Naive thymus-derived CD4-positive, alpha-beta T cell (primary cell): ENCODE measurements around the gene LPIN3. TPM values are rescaled to one million over a fixed set of nuclear protein-coding genes. Genes with fewer than 3 reads are reported as not detected.
A peak's percentile ranks its signal among the peaks of the same experiment; 100 is the strongest.

Experiments used
- ATAC-seq: fragments of 150-1000 bp; cut with Tn5 transposase; 2 replicates; pipeline ENCODE4 v1.10.0; 2021; ENCODE audit warnings: mild to moderate bottlenecking, moderate library complexity
- CTCF ChIA-PET: fragments of 350-600 bp; sonication (Branson Sonifier 250); formaldehyde crosslinking; loops from one replicate; lab custom pipeline; 2021; ENCODE audit warnings: antibody characterized with exemption; lab: Charles Lee
- POLR2A ChIA-PET: fragments of 350-600 bp; sonication (Branson Sonifier 250); formaldehyde crosslinking; loops from one replicate; lab custom pipeline; 2021; ENCODE audit warnings: antibody characterized with exemption, inconsistent platforms; lab: Charles Lee
- DNase-seq, 9 donors: peaks; one replicate each; pipeline versions ENCODE4 v3.0.0 to v3.0.0-alpha.2; 2020 to 2022; ENCODE audit warnings: mixed read lengths in 1 of 9
- H3K27ac ChIP-seq: one replicate; pipeline ENCODE4 v1.7.0; 2013; ENCODE audit warnings: mild to moderate bottlenecking, low read depth, low read length, moderate library complexity
- H3K27me3 ChIP-seq, 2 donors: one replicate each; pipeline ENCODE4 v1.7.0; 2013; ENCODE audit warnings: low read length in 2 of 2, mild to moderate bottlenecking in 2 of 2, moderate library complexity in 2 of 2; ENCODE audit not compliant: control insufficient read depth in 2 of 2, insufficient read depth in 2 of 2
- H3K36me3 ChIP-seq, 3 experiments: 1 replicate in 2 of 3; 2 replicates in 1 of 3; pipeline ENCODE4 v1.7.0; 2013; ENCODE audit warnings: low read length in 3 of 3, mild to moderate bottlenecking in 3 of 3, moderate library complexity in 1 of 3; ENCODE audit not compliant: insufficient read depth in 3 of 3, control insufficient read depth in 2 of 3
- H3K4me1 ChIP-seq, 2 donors: one replicate each; pipeline ENCODE4 v1.7.0; 2013; ENCODE audit warnings: low read length in 2 of 2, mild to moderate bottlenecking in 2 of 2, moderate library complexity in 1 of 2; ENCODE audit not compliant: control insufficient read depth in 2 of 2, insufficient read depth in 2 of 2
- H3K4me3 ChIP-seq: 2 replicates; pipeline ENCODE4 v1.7.0; 2013; ENCODE audit warnings: mild to moderate bottlenecking, low read length
- H3K9me3 ChIP-seq, 3 experiments: 1 replicate in 2 of 3; 2 replicates in 1 of 3; pipeline ENCODE4 v1.7.0; 2013; ENCODE audit warnings: low read length in 3 of 3; ENCODE audit not compliant: control insufficient read depth in 2 of 3
- H3K27ac Mint-ChIP-seq, 9 donors: one replicate each; pipeline ENCODE4 v1.8.0; 2020 to 2022; ENCODE audit warnings: mixed read lengths in 9 of 9, mild to moderate bottlenecking in 8 of 9, moderate library complexity in 5 of 9, inconsistent platforms in 2 of 9
- H3K27me3 Mint-ChIP-seq, 5 donors: one replicate each; pipeline ENCODE4 v1.8.0; 2021 to 2022; ENCODE audit warnings: mixed read lengths in 5 of 5, mild to moderate bottlenecking in 1 of 5
- H3K36me3 Mint-ChIP-seq, 5 donors: one replicate each; pipeline ENCODE4 v1.8.0; 2020 to 2022; ENCODE audit warnings: mixed read lengths in 5 of 5, mild to moderate bottlenecking in 3 of 5, inconsistent platforms in 1 of 5
- H3K4me1 Mint-ChIP-seq, 7 donors: one replicate each; pipeline ENCODE4 v1.8.0; 2020 to 2022; ENCODE audit warnings: mixed read lengths in 7 of 7, mild to moderate bottlenecking in 3 of 7, inconsistent platforms in 1 of 7
- H3K4me3 Mint-ChIP-seq, 10 donors: one replicate each; pipeline ENCODE4 v1.8.0; 2020 to 2022; ENCODE audit warnings: mild to moderate bottlenecking in 10 of 10, mixed read lengths in 10 of 10, moderate library complexity in 6 of 10, inconsistent platforms in 2 of 10
- H3K9me3 Mint-ChIP-seq, 11 donors: one replicate each; pipeline ENCODE4 v1.8.0; 2020 to 2022; ENCODE audit warnings: mixed read lengths in 11 of 11, mild to moderate bottlenecking in 4 of 11, inconsistent platforms in 1 of 11, moderate library complexity in 1 of 11
- intact Hi-C, 2 donors: fragments of 100-400 bp; cut with micrococcal nuclease; formaldehyde crosslinking; loops; one replicate each; pipeline ENCODE4 v1.15.1; 2023
- polyA plus RNA-seq, 2 donors: library from polyadenylated mRNA; unstranded; fragments of 300-500 nt; fragmentation: Illumina TruSeq; gene quantifications; one replicate each; pipeline ENCODE4 v1.2.3, GENCODE V29; 2021
- total RNA-seq, 6 experiments: library from RNA in 5 of 6; stranded (reverse) in 5 of 6; gene quantifications; 1 replicate in 5 of 6; 2 replicates in 1 of 6; pipeline ENCODE4 v1.2.3 and lab custom pipeline; 2021 to 2026

LPIN3 gene
- total and polyA plus RNA-seq, 7 experiments from 2014 or later: 0.10 to 3.0 (median 0.64) TPM; not detected in 1

DNA sequence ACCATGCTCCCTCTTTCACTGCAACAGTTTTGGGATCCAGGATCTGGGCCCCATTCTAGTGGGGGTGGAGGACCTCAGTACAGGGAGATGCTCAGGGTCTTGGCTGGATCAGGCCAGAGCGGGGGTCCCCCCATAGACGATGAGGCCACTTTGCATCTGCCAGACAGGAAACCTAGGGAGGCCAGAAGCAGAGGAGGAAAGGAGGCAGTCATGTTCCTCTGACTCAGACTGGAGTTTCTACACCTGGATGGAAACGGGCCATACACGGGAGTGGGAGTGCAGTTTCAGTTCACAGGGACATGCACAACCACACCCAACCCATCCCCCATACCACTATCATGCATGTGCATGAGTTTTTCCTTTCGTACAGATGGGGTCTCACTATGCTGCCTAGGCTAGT lies 29.6 kb downstream of the LPIN3 start:
- peaks cover 4 to 23% (median 15%) of the 10 kb centered on the region in 11 donors for H3K9me3 Mint-ChIP-seq
- DNase-seq (no peak), ATAC-seq (no peak)
- CTCF ChIA-PET: no interaction called here
- H3K27me3 Mint-ChIP-seq: peaks cover 32 to 47% (median 42%) of the 10 kb centered on the region in 5 donors
- H3K9me3 ChIP-seq: peaks cover 0 to 6% (median 0%) of the 10 kb centered on the region in 3 experiments
- intact Hi-C loops: no loop called here
- H3K27ac Mint-ChIP-seq: no peak overlapping the region
- H3K27ac ChIP-seq: no peak overlapping the region
- H3K4me1 ChIP-seq: no peaks in the 10 kb centered on the region
- H3K4me3 Mint-ChIP-seq: no peak overlapping the region
- peaks cover 3 to 10% (median 9%) of the 10 kb centered on the region in 7 donors for H3K4me1 Mint-ChIP-seq
- H3K36me3 ChIP-seq: no peaks in the 10 kb centered on the region
- POLR2A ChIA-PET: no interaction called here
- no peaks in the 10 kb centered on the region for H3K27me3 ChIP-seq
- no peak overlapping the region for H3K4me3 ChIP-seq
- H3K36me3 Mint-ChIP-seq: peaks cover 0 to 19% (median 6%) of the 10 kb centered on the region in 5 donors

DNA sequence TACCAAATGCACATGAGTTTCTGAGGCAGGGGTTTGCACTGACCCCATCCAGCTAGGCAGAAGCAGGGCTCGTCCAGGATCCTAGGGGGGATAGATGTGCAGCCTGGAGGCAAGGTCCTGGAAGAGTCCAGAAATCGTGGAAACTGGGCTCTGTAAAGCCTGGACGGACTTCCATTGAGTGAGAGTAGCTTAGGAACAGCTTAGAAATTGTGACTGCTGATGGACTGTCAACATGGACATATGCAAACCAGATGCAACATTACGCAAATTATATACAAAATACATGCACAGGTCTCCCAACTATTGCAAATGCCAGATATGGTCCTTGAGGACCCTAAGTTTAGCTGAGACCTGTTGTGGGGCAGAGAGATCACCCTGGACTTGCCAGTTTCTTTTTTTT lies 30.8 kb downstream of the LPIN3 start:
- intact Hi-C loops: no loop called here
- Histone ChIP-seq H3K27me3 (no peaks in the 10 kb centered on the region), H3K4me1 (no peaks in the 10 kb centered on the region), H3K36me3 (no peaks in the 10 kb centered on the region), H3K4me3 (no peak overlapping the region), H3K27ac (no peak overlapping the region), H3K9me3 (peaks cover 0 to 6% (median 0%) of the 10 kb centered on the region in 3 experiments)
- Mint-ChIP-seq H3K9me3 (peaks cover 4 to 23% (median 14%) of the 10 kb centered on the region in 11 donors), H3K27ac (no peak overlapping the region), H3K36me3 (peaks cover 0 to 19% (median 6%) of the 10 kb centered on the region in 5 donors), H3K4me3 (no peak overlapping the region), H3K4me1 (peaks cover 3 to 10% (median 7%) of the 10 kb centered on the region in 7 donors), H3K27me3 (peaks cover 30 to 50% (median 38%) of the 10 kb centered on the region in 5 donors)
- DNase-seq (no peak), ATAC-seq (no peak)
- ChIA-PET POLR2A (no interaction called here), CTCF (no interaction called here)

DNA sequence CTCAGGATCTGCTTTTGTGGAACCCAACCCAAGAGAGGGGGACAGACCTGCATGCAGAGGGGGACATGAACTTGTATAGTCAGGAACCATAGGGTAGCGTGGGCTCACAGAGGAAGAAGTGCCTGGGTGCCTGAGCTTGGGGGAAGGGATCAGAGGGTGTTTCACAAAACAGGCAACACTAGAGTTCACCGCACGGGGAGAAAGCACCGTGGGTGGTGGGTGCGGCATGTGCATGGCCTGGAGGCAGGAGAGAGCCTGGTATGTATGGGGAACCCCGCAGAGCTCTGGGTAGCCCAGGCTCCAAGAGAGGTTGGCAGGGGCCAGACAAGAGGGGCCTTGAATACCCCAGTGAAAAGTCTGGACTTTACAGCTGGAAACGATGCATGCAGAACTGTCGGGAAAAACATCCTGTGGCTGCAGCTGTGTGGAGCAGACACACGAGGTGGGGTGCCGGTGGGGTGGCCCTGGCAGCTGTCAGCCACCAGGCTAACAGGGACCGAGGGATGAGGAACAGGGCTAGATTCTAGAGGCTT lies 32.7 kb downstream of the LPIN3 start:
- peaks cover 4 to 23% (median 13%) of the 10 kb centered on the region in 11 donors for H3K9me3 Mint-ChIP-seq
- H3K27me3 Mint-ChIP-seq: peaks cover 30 to 56% (median 36%) of the 10 kb centered on the region in 5 donors
- POLR2A ChIA-PET: interaction anchor here (1.1 kb wide), 1 partner anchor 21 kb away, joined by 3 read pairs; no protein-coding TSS in a partner anchor

GRCh38 chr20:41373931-41374920 lies 33.6 kb downstream of the LPIN3 start:
- ATAC-seq (no peak), DNase-seq (no peak)
- H3K36me3 ChIP-seq: no peaks in the 10 kb centered on the region
- POLR2A ChIA-PET: interaction anchor here (1.1 kb wide), 1 partner anchor 20 kb away, joined by 3 read pairs; no protein-coding TSS in a partner anchor
- no peak overlapping the region for H3K4me3 ChIP-seq
- intact Hi-C loops: no loop called here
- H3K27me3 ChIP-seq: no peaks in the 10 kb centered on the region
- peaks cover 30 to 52% (median 34%) of the 10 kb centered on the region in 5 donors for H3K27me3 Mint-ChIP-seq
- H3K4me1 Mint-ChIP-seq: no peaks in the 10 kb centered on the region
- CTCF ChIA-PET: no interaction called here
- peaks cover 0 to 19% (median 6%) of the 10 kb centered on the region in 5 donors for H3K36me3 Mint-ChIP-seq
- H3K27ac Mint-ChIP-seq: no peak overlapping the region
- peaks cover 4 to 23% (median 13%) of the 10 kb centered on the region in 11 donors for H3K9me3 Mint-ChIP-seq
- H3K9me3 ChIP-seq: peaks cover 0 to 6% (median 0%) of the 10 kb centered on the region in 3 experiments
- peak overlapping the region in 1 of 10 donors; percentile 38 for H3K4me3 Mint-ChIP-seq
- H3K27ac ChIP-seq: no peak overlapping the region
- H3K4me1 ChIP-seq: no peaks in the 10 kb centered on the region

More for the DNA sequence above, 32.7 kb downstream of the LPIN3 start:
- Histone ChIP-seq H3K4me1 (no peaks in the 10 kb centered on the region), H3K4me3 (no peak overlapping the region), H3K27ac (no peak overlapping the region), H3K9me3 (peaks cover 0 to 6% (median 0%) of the 10 kb centered on the region in 3 experiments), H3K27me3 (no peaks in the 10 kb centered on the region), H3K36me3 (no peaks in the 10 kb centered on the region)
- intact Hi-C loops: no loop called here
- CTCF ChIA-PET: no interaction called here
- H3K27ac Mint-ChIP-seq: no peak overlapping the region
- no peak for DNase-seq
- H3K36me3 Mint-ChIP-seq: peaks cover 0 to 19% (median 6%) of the 10 kb centered on the region in 5 donors
- no peaks in the 10 kb centered on the region for H3K4me1 Mint-ChIP-seq
- ATAC-seq: no peak
- no peak overlapping the region for H3K4me3 Mint-ChIP-seq

GRCh38 chr20:41375846-41376245 lies 35.2 kb downstream of the LPIN3 start:
- Histone ChIP-seq H3K27me3 (no peaks in the 10 kb centered on the region), H3K4me3 (no peak overlapping the region), H3K27ac (no peak overlapping the region), H3K4me1 (no peaks in the 10 kb centered on the region), H3K36me3 (no peaks in the 10 kb centered on the region), H3K9me3 (peaks cover 0 to 6% (median 0%) of the 10 kb centered on the region in 3 experiments)
- H3K27me3 Mint-ChIP-seq: peaks cover 33 to 47% (median 41%) of the 10 kb centered on the region in 5 donors
- peaks cover 0 to 19% (median 6%) of the 10 kb centered on the region in 5 donors for H3K36me3 Mint-ChIP-seq
- no peak overlapping the region for H3K4me3 Mint-ChIP-seq
- POLR2A ChIA-PET: no interaction called here
- H3K4me1 Mint-ChIP-seq: peaks cover 0 to 11% (median 3%) of the 10 kb centered on the region in 7 donors
- DNase-seq (no peak), ATAC-seq (no peak)
- peaks cover 4 to 22% (median 12%) of the 10 kb centered on the region in 11 donors for H3K9me3 Mint-ChIP-seq
- CTCF ChIA-PET: no interaction called here
- intact Hi-C loops: no loop called here
- no peak overlapping the region for H3K27ac Mint-ChIP-seq

- H3K27ac ChIP-seq: no peak overlapping the region
- DNase-seq (no peak), ATAC-seq (no peak)
- no peaks in the 10 kb centered on the region for H3K4me1 ChIP-seq
- CTCF ChIA-PET: no interaction called here
- no peaks in the 10 kb centered on the region for H3K27me3 ChIP-seq
- Mint-ChIP-seq H3K9me3 (peaks cover 1 to 17% (median 8%) of the 10 kb centered on the region in 11 donors), H3K27ac (no peak overlapping the region), H3K36me3 (peaks cover 0 to 15% (median 2%) of the 10 kb centered on the region in 5 donors), H3K4me3 (no peak overlapping the region), H3K4me1 (peaks cover 0 to 12% (median 3%) of the 10 kb centered on the region in 7 donors), H3K27me3 (peaks cover 28 to 49% (median 43%) of the 10 kb centered on the region in 5 donors)
- H3K36me3 ChIP-seq: no peaks in the 10 kb centered on the region
- POLR2A ChIA-PET: no interaction called here
- intact Hi-C loops: no loop called here
- H3K9me3 ChIP-seq: peaks cover 0 to 2% (median 0%) of the 10 kb centered on the region in 3 experiments
- H3K4me3 ChIP-seq: no peak overlapping the region
Measured at GRCh38 chr20:41376349-41376748, 35.7 kb downstream of the LPIN3 start.
